Erythroblast (primary cell): Measurements from ENCODE around the gene EDNRA.
A peak's percentile ranks its signal among the peaks of the same experiment; 100 is the strongest.

Experiments used
- DNase-seq, 2 experiments: peaks; one replicate each; lab custom pipeline; 2025; lab: John Stamatoyannopoulos, UW
- GATA1 ChIP-seq: IDR thresholded peaks from 2 replicates; pipeline ENCODE4 v1.6.1; 2011; ENCODE audit warnings: low read depth, mild to moderate bottlenecking, control low read depth, low read length, moderate library complexity
- POLR2A ChIP-seq: IDR thresholded peaks from 2 replicates; pipeline ENCODE4 v1.6.1; 2011; ENCODE audit warnings: mild to moderate bottlenecking, low read length

The EDNRA gene

DNA sequence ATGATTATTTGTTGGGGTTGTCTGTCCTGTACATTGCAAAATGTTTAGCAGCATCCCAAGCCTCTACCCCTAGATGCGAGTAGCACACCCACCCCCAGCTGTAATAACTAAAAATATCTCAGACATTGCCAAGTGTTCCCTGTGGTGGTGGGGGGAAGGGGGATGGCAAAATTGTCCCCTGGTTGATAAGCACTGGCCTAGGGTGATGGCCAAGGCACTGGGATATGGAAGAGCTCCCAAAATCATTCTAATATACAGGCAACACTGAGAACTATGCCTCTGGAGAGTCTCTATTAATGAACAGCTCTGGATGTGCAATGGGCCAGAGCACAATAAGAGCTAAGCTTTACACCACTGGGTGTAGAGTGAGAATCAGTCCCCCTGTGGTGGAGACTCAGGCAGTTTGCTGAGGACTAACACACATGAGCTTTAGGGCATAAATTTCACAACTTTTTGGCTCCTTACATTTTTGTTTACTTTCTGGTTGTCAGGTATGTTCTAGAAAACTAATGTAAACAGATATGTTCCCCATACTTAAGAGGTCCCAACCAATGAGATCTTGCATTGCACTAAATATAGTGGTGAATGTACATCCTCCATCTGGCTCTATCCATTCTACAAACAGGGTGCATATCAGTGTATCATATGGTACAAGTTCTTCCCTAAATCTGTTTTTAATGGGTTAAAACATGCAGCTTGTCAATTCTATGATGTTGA, 34.5 kb downstream of the EDNRA start:
- no peak for DNase-seq
- TF ChIP-seq GATA1: no peak
- TF ChIP-seq POLR2A: no peak

DNA sequence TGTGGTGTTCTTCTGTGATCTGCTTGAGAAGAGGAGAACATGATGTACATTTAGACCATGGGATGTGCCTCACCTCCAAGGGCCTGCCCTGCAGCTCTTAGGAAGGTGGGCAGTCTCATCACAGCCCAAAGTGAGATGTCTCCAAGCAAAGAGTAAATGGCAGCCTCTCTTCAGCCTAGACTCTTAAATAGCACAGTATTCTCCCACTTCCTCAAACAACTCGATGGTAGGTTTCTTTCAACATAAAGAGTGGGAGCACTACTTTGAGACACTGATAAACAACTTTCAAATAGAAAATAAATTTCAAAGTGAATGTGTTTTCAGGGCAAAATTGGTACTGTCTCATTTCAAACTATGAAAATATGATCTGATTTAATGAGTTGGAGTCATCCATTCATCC, 35.2 kb downstream of the EDNRA start:
- TF ChIP-seq POLR2A (no peak), GATA1 (no peak)

DNA sequence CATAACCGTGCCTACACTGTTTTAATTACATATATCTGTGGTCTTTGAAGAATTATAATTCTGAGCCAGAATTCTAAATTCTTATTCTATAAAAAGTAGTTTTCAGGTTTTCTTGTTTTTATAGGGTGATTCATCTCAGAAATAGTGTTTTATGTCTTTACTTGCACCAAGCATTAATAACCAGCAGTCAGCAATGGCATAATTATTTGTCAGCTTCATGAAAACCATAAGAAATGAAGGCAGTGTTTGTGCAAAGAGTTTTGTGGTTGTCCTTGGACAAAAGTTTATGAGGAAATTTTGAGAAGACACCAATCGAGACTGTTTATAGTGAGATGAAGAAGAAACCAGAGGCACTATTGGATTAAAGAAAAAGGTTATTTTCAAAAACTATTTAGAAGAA, 37.2 kb downstream of the EDNRA start:
- no peak for TF ChIP-seq POLR2A
- TF ChIP-seq GATA1: no peak
- no peak for DNase-seq

More for the DNA sequence above, 35.2 kb downstream of the EDNRA start:
- no peak for DNase-seq

DNA sequence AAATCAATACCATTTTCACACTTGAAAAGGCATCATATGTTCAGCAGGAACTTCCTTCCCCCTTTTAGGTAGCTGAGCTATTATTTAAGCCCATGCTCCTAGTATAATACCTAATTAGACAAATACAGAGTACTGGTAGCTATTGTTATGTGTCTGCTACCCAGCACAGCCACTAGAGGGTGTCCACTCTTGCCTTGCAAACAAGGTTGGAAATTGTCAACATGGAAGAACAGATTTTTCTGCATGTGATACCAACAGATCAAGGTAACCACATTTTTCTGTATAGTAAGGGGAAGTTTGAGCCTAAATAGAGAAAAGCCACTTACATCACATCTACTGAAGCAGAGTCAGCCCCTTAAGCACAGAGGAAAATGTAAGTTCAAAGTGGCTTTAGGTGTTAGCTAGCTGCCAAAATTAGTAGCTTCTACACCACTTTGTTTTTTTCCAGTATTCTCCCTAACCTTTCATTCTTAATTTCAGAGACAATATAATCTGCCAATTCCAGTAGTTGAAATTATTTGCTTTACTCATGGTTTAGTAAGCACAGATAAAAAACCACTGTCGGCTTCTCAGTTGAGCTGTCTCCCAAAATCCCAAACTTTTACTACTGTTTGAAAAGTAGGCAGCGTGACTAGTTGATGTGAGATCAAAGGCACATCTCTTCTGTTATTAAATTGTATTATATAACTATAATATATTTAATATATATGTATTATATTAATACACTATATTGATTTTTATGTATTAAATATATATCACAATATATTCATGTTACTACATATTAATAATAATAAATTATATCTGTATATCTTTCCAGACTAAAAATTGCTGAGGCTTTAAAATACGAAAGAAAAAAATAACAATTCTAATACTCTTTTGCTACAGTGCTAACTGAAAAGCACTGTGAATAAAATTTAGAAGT, 38.2 kb downstream of the EDNRA start:
- DNase-seq: peak; percentile 46 to 60

DNA sequence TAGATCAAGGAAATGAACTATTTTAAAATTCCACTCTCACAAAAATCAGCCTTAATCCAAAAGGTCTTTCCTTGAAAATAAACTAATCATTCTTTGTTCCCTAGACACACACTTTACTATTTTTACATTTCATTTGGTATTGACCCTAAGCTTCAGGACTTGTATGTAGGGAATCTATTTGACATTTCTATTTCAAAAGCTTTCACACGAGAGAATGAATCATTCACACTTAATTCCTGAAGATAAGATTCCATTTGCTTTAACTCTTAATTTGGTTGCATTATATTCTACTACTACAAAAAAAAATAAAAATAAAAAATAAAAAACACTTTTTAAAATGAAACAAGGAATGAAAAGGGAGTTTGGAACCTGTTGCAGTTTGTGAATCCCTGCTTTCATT, 43.7 kb downstream of the EDNRA start:
- TF ChIP-seq POLR2A: no peak
- no peak for TF ChIP-seq GATA1

More for the DNA sequence above, 38.2 kb downstream of the EDNRA start:
- TF ChIP-seq GATA1 (no peak), POLR2A (no peak)

DNA sequence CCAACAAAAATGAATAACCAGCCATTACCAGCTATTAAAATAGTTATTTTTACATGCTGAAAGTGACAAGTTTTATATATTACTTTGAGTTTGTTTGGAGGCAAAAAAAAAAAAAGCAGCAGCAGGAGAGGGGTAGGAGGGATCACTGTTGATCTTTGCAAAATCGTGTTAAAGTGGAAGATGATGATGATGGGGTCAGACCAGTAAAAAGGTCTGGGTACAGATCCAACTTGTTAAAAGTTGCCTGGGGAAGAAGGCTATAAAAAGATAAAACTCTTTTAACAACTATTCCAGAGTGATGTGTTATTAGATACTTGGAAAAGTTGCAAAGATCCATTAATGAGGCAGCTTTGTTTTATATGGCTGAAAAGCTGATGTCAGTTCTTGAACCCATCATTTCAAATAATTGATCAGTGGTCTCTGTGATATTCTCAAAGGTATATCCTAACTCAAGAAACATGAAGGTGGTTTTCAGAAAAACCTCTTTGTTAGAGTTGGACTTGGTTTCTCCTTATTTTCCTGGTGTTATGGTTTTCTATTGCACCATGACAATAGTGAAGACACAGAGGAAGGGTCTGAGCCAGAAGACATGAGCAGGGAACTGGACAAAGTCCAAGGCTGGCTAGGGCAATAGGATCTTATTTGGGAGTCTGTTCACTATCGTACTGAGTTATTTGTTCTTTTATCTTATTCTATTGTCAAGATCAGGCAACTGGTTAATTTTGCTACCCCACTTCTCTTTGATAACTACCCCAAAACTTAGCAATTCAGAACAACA, 44.8 kb downstream of the EDNRA start:
- DNase-seq: no peak
- no peak for TF ChIP-seq POLR2A
- no peak for TF ChIP-seq GATA1

More for the DNA sequence above, 43.7 kb downstream of the EDNRA start:
- DNase-seq: no peak

DNA sequence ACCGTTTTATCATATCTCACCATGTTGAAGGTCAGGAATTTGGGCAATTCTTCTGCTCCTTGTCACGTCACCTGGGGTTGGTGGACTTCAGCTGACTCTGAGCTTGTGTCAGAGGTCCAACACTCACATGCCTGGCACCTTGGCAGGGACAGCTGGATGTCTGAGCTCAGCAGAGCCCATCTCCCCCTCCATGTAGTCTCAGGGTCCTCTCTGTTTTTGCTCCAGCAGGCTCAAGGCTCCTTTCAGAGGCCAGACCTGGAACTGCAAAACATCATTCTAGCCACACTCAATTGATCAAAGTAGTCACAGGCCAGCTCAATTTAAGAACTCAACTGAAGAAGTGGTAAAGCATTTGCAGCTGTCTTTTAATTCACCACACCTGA, 45.4 kb downstream of the EDNRA start:
- DNase-seq: no peak
- TF ChIP-seq GATA1 (no peak), POLR2A (no peak)

DNA sequence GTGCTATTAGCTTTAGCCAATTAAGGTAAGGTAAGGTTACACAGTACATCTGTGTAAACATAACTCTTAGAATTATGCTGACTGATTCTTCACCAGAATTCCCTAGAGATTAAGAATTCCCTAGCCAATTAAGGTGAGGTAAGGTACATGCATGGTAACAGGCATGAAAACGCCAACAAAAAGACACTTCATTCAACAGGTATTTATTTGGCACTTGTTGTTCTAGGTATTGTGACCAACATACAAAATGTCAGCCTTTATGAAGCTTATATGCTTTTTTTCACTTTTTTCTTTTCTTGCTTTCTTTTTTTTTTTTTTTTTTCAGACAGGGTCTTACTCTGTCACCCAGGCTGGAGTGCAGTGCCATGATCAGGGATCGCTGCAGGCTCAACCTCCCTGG, 47.2 kb downstream of the EDNRA start:
- no peak for DNase-seq
- TF ChIP-seq GATA1 (no peak), POLR2A (no peak)

DNA sequence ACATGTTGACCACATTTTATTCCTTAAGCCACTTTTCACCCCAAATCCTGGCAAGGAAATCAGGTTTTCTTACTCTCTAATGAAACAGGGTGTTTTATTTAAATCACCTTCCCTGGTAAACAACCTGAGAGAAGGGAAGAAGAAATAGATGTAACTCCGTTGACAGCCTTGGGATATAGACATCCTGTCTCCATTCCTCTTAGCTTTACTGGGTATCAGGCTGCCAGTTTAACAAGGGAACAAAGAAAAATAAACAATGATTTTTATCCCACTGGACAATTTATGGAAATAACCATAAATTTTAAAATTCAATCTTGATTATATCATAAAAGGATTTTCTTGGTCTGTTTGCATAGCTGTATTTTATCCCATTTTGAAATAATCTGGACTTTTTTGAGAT, 49.2 kb downstream of the EDNRA start:
- TF ChIP-seq GATA1 (no peak), POLR2A (no peak)

DNA sequence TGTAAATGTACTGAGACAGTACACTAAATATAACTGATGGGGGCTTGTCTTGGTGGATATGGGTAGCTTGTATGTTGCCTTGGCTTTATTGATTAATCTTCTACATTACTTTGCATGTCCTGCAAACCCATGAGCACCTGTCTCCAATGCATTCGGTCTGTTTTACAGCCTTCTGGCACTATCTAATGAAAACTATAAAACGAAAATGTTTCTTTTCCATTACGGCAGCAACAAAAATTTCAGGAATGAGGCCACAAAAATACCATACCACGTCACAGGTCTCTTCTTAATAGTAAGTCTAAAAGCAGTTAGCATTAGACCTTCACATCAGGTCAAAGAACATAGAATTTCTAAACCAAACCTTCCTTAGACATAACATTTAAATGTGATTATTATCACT, 49.8 kb downstream of the EDNRA start:
- DNase-seq: no peak
- TF ChIP-seq POLR2A (no peak), GATA1 (no peak)

More for the DNA sequence above, 49.2 kb downstream of the EDNRA start:
- DNase-seq: no peak

DNA sequence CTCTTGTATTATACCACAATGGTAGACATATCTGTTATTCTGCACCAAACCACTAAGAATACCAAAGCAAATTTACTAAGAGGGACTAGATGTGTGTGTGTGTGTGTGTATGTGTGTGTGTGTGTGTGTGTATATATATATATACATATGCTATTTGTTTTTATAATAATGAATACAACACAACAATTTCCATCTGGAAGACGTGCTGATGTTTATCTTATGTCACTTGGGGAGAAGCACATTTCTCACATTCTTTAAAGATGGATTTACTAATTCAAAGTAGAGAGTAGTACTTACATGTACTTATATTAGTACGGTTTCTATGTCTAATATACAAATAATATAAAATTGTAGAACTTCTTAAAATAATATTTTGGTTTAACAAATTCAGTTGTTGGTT, 52.0 kb downstream of the EDNRA start:
- TF ChIP-seq POLR2A: no peak
- no peak for TF ChIP-seq GATA1
- DNase-seq: no peak

DNA sequence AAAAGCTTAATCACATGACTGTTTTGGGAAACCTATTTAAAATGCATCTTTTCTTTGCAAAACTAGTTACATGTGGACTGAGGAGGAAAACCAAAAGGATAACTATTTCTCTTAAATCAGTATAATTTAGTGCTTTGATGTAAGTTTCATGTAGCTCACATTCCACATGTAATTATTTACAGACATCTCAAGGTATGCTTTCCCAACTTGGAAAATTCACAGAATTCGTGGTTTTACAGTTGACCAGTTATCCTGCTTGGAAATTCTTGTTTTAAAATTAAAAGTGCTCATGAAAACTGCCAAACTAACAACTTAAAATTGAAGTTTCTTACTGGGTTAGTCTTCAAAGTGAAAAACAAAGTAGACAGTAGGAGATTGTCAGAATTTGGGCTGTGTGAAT, 52.4 kb downstream of the EDNRA start:
- no peak for DNase-seq
- TF ChIP-seq POLR2A (no peak), GATA1 (no peak)

DNA sequence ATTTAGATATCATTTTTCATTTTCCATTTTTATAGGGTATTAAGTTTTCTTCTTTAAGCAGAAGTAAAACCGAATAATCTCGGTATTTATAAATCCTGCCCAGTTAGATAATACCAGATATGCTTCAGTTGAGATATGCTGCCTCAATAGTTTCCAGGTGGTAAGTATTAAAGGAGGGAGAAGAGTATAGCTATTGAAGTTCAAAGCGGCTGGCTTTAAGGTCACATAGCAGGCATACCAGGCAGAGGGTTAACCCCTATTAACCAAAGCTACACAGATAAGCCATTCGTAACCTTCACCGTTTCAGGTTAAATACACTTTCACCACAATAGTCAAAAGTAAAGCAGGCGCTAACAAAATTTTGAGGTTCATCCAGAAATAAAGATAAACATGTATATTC, 54.2 kb downstream of the EDNRA start:
- no peak for DNase-seq
- no peak for TF ChIP-seq GATA1
- TF ChIP-seq POLR2A: no peak

DNA sequence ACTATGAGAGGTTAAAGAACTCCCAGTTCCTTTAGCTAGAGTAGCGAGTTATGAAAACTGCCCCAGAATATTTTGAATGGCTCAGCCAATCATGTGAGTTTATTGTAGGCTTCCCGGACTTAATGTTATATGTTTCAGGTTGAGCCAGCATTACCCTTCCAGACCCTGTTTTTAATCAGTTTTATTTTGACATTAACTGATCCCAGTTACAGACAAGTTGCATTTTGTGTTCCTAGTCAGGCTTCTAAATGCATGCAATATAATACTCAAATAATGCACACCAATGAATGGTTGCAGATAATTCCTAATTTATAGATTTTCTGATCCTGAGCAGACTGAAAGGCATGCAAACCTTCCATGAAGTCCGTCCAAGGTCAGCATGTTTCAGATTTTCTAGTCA, 57.8 kb downstream of the EDNRA start:
- DNase-seq: no peak
- TF ChIP-seq POLR2A (no peak), GATA1 (no peak)
